NCI-H1092 (cell line): ENCODE results near the gene KLK5.
"Not testable (repeated sequence)": the region's sequence is repeated elsewhere in the genome, so short reads cannot be mapped to it uniquely, and the experiment has no call there.

ENCODE experiments used
- DNase-seq: peaks from one replicate; lab custom pipeline; 2025; lab: John Stamatoyannopoulos, UW

The KLK5 gene

DNA sequence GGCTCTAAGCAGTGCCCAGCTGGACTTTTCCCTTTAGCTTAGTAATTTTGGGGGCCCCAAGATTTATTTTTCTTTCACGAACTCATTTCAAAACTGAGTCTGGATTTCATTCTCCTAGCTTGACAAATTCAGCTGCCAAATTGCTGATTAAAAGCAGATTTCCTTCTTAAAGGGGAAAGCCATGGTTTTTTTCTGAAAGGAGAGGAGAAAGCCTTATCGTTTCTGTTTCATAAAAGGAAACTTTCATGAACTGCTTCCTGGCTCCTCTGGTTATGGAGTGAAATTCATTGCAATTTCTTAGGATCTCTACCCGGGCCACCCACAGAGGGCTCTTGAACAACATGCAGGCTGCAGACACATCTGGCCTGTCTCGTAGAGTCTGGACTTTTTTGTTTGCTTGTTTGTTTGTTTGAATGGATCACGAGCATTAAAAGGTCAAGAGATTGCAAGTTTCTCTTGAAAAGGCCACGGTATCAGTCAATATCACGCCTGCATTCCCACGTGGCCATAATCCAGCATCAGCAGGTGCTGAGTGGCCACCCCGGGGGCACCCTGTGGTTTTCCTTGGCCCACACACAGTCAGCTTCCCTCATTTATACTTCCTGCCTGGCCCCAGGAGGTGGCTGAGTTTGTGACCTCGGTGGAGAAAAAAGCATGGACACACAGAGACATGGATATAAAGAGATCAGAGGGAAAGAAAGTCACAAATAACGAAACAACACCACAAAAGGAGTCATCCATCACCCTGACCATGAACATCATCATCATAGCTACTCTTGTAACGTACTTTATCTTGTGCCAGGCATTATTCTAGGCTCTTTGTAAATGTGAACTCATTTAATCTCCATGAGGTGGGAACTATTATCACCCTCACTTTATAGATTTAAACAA lies 31.2 kb downstream of the KLK5 start:
- no peak for DNase-seq

GRCh38 chr19:50916069-50916468 lies 36.8 kb downstream of the KLK5 start:
- DNase-seq: no peak

GRCh38 chr19:50912727-50913716 lies 39.8 kb downstream of the KLK5 start:
- no peak for DNase-seq

GRCh38 chr19:50912102-50912599 lies 40.7 kb downstream of the KLK5 start:
- no peak for DNase-seq

- no peak for DNase-seq
Measured at GRCh38 chr19:50911206-50912101, 41.4 kb downstream of the KLK5 start, which contains the start of gene KLK4. TSS of gene KLK4 (minus strand) at chr19:50911395. CDS start at chr19:50910738, 657 bp downstream.

GRCh38 chr19:50910722-50911121 lies 42.1 kb downstream of the KLK5 start:
- DNase-seq: no peak

GRCh38 chr19:50909240-50910070 lies 43.4 kb downstream of the KLK5 start:
- no peak for DNase-seq

GRCh38 chr19:50908336-50908735 lies 44.5 kb downstream of the KLK5 start:
- no peak for DNase-seq

- DNase-seq: no peak
Measured at GRCh38 chr19:50906217-50906616, 46.6 kb downstream of the KLK5 start.

- no peak for DNase-seq
Measured at GRCh38 chr19:50902640-50903039, 50.2 kb downstream of the KLK5 start.

DNA sequence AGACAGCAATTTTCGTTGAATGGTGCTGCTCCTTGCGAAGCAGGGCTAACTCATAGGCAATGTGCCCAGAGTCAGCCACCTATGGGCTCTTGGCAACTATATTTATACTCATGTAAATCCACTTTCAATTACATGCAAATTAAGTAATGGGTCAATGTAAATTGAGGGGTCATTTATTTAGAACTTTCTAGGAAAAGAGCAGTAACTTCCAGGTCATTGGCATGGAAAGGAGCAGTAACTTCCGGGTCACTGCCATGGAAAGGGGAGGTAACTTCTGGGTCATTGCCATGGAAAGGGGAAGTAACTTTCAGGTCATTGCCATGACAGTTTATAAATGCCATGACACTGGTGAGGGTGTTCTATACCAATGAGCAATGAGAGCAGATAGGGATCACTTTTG lies 53.3 kb downstream of the KLK5 start:
- no peak for DNase-seq

- DNase-seq: no peak
Measured at GRCh38 chr19:50898018-50898417, 54.8 kb downstream of the KLK5 start.

DNA sequence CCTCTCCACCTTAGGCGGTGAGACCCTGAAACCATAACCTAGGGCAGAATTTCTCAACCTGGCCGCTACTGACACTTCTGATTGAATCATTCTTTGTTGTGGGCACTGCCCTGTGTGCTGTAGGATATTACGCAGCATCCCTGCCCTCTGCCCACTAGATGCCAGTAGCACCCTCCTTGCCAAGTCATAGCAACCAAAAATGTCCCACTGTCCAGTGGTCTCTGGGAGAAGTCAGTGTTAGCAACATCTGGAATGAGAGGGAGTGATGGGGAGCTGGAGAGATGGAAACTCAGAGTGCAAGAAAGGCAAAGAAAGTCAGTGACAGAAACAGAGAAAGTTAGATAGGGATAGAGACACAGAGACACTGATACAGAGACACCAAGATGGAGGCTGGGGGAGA lies 55.2 kb downstream of the KLK5 start:
- DNase-seq: no peak

- DNase-seq: no peak
Measured at GRCh38 chr19:50897191-50897607, 55.6 kb downstream of the KLK5 start.

- no peak for DNase-seq
Measured at GRCh38 chr19:50896591-50897190, 56.1 kb downstream of the KLK5 start.

DNA sequence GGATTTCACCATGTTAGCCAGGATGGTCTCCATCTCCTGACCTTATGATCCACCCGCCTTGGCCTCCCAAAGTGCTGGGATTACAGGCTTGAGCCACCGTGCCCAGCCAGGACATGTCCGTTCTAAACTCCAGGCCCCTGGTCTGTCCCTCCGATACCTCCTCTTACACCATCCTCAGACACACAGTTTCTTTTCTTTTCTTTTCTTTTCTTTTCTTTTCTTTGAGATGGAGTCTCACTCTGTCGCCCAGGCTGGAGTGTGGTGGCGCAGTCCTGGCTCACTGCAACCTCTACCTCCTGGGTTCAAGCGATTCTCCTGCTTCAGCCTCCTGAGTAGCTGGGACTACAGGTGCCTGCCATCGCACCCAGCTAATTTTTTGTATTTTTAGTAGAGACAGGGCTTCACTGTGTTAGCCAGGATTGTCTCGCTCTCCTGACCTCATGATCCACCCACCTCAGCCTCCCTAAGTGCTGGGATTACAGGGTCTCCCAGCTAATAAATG lies 56.7 kb downstream of the KLK5 start:
- DNase-seq: not testable (repeated sequence)

DNA sequence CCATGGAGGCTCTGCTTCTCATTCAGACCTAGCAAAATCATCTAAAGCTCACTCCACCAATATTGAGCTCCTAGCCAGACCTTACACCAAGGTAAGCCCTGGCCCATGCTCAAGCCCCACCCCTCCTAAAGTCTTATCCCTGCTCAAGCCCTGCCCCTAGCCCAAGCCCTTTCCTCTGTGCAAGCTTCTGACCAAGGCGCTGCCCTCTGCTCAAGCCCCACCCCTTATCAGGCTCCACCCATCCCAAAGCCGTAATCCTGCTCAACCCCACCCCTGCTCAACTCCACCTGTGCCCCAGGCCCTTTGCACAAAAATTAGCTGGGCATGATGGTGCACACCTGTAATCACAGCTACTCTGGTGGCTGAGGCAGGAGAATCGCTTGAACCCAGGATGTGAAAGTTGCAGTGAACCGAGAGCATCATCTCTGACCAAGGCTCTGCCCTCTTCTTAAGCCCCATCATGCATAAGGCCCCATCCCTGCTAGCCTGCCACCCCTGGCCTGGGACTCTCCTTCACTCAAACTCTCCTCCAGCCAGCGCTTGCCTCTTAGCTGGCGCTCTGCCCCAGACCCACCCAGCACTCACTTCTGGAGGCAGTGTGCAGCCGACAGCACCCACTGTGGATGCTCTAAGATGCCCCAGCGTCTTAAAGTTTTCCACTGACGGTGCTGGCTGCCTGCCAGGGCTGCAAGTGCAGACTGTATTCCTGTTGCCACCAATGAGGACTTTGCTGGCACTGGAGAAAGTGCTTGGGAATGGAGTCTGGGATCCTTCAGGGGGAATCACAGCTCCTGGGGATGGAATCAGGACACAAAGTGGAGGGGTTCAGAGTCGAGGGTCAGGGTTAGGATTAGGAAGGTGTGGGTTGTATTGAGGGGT lies 58.1 kb downstream of the KLK5 start:
- no peak for DNase-seq
